ENCODE results near the gene ACTL6B. TPM values are rescaled to one million over a fixed set of nuclear protein-coding genes. Genes with fewer than 3 reads are reported as not detected.

Gene ACTL6B
- 0.11 TPM in 1 of 2 replicates, not detected in the other for total RNA-seq

GRCh38 chr7:100655908-100656674 is at the start of gene ACTL6B:
ACTL6B (minus strand) TSS chr7:100656448; CDS start chr7:100656354, 94 bp downstream.

GRCh38 chr7:100694098-100694745 is 38.0 kb upstream of the ACTL6B start, which contains the start of gene GIGYF1:
GIGYF1 (minus strand) TSS chr7:100694250; CDS start chr7:100688238, 6,012 bp downstream.

GRCh38 chr7:100673302-100673941 is 17.2 kb upstream of the ACTL6B start, which contains the start of gene GNB2:
GNB2 (plus strand) TSS chr7:100673740; CDS start chr7:100676266, 2,526 bp downstream.

GRCh38 chr7:100641463-100641859 is 14.8 kb downstream of the ACTL6B start, which contains the start of gene TFR2:
TFR2 (minus strand) TSS chr7:100641552; CDS start chr7:100641509, 43 bp downstream.

GRCh38 chr7:100611983-100612729 is 44.1 kb downstream of the ACTL6B start, which contains the start of gene MOSPD3:
MOSPD3 (plus strand) TSS chr7:100612540; CDS start chr7:100612792, 252 bp downstream.

Other genes starting within 250 kb of the ACTL6B start
- gene ZCWPW1, start 227.7 kb downstream of the ACTL6B start, total RNA-seq, result 2.4 and 3.5 TPM in 2 replicates
- 33.4 and 35.0 TPM in 2 replicates for gene MEPCE, start 226.6 kb downstream of the ACTL6B start, total RNA-seq
- gene PPP1R35, start 220.0 kb downstream of the ACTL6B start, total RNA-seq, result 6.4 and 8.0 TPM in 2 replicates
- 0.26 TPM in 1 of 2 replicates, not detected in the other for gene SPACDR, start 192.2 kb downstream of the ACTL6B start, total RNA-seq
- 20.8 and 21.9 TPM in 2 replicates for gene TSC22D4, start 177.2 kb downstream of the ACTL6B start, total RNA-seq
- gene NYAP1, start 172.5 kb downstream of the ACTL6B start, total RNA-seq, result 1.1 and 1.8 TPM in 2 replicates
- gene AGFG2, start 117.2 kb downstream of the ACTL6B start, total RNA-seq, result 7.2 and 9.4 TPM in 2 replicates
- gene SAP25, start 82.5 kb downstream of the ACTL6B start, total RNA-seq, result not detected in 2 replicates
- 8.0 TPM in 2 replicates for gene LRCH4, start 70.3 kb downstream of the ACTL6B start, total RNA-seq
- 0.13 and 0.43 TPM in 2 replicates for gene FBXO24, start 70.1 kb downstream of the ACTL6B start, total RNA-seq
- 129 and 159 TPM in 2 replicates for gene PCOLCE, start 54.1 kb downstream of the ACTL6B start, total RNA-seq
- 7.4 and 8.4 TPM in 2 replicates for gene MOSPD3, start 43.9 kb downstream of the ACTL6B start, total RNA-seq
- 0.65 TPM in 2 replicates for gene TFR2, start 14.9 kb downstream of the ACTL6B start, total RNA-seq
- gene GNB2, start 17.3 kb upstream of the ACTL6B start, total RNA-seq, result 63.1 and 82.8 TPM in 2 replicates
- 21.8 and 24.3 TPM in 2 replicates for gene GIGYF1, start 37.8 kb upstream of the ACTL6B start, total RNA-seq
- gene POP7, start 49.7 kb upstream of the ACTL6B start, total RNA-seq, result 23.5 and 24.2 TPM in 2 replicates
- gene EPO, start 64.0 kb upstream of the ACTL6B start, total RNA-seq, result not detected in 2 replicates
- gene ZAN, start 77.1 kb upstream of the ACTL6B start, total RNA-seq, result not detected in 2 replicates
- 32.1 and 34.0 TPM in 2 replicates for gene EPHB4, start 171.1 kb upstream of the ACTL6B start, total RNA-seq
- gene SLC12A9, start 196.3 kb upstream of the ACTL6B start, total RNA-seq, result 12.6 and 16.3 TPM in 2 replicates
- 131 and 135 TPM in 2 replicates for gene TRIP6, start 210.9 kb upstream of the ACTL6B start, total RNA-seq
- gene SRRT, start 218.7 kb upstream of the ACTL6B start, total RNA-seq, result 30.6 and 36.6 TPM in 2 replicates
- gene UFSP1, start 233.3 kb upstream of the ACTL6B start, total RNA-seq, result 2.2 and 2.7 TPM in 2 replicates
- gene ACHE, start 239.4 kb upstream of the ACTL6B start, total RNA-seq, result not detected in 2 replicates

Data from articular chondrocyte of knee joint (primary cell).